CD8-positive, alpha-beta memory T cell (primary cell): ENCODE results near the gene SYNPR. TPM values are rescaled to one million over a fixed set of nuclear protein-coding genes. Genes with fewer than 3 reads are reported as not detected.

Source experiments
- CTCF ChIA-PET: fragments of 350-600 bp; sonication (Branson Sonifier 250); formaldehyde crosslinking; loops from one replicate; lab custom pipeline; 2021; ENCODE audit warnings: antibody characterized with exemption; lab: Charles Lee
- POLR2A ChIA-PET: fragments of 350-600 bp; sonication (Branson Sonifier 250); formaldehyde crosslinking; loops from one replicate; lab custom pipeline; 2021; ENCODE audit warnings: antibody characterized with exemption; lab: Charles Lee
- DNase-seq, 5 donors: peaks; one replicate each; pipeline versions ENCODE4 v3.0.0 to v3.0.0-alpha.2; 2020 to 2022; ENCODE audit warnings: mixed read lengths in 1 of 5
- H3K27ac ChIP-seq: one replicate; pipeline ENCODE4 v1.7.0; 2013; ENCODE audit warnings: low read depth, mild to moderate bottlenecking, low read length, moderate library complexity
- H3K27me3 ChIP-seq: 2 replicates; pipeline ENCODE4 v1.7.0; 2013; ENCODE audit warnings: low read length, mild to moderate bottlenecking; ENCODE audit not compliant: insufficient read depth, poor library complexity, severe bottlenecking
- H3K36me3 ChIP-seq: 2 replicates; pipeline ENCODE4 v1.7.0; 2013; ENCODE audit warnings: mild to moderate bottlenecking, low read length, moderate library complexity; ENCODE audit not compliant: insufficient read depth
- H3K4me1 ChIP-seq: 2 replicates; pipeline ENCODE4 v1.7.0; 2013; ENCODE audit warnings: mild to moderate bottlenecking, low read length, moderate library complexity; ENCODE audit not compliant: insufficient read depth
- H3K4me3 ChIP-seq: 2 replicates; pipeline ENCODE4 v1.7.0; 2013; ENCODE audit warnings: mild to moderate bottlenecking, low read length
- H3K9me3 ChIP-seq: 2 replicates; pipeline ENCODE4 v1.7.0; 2013; ENCODE audit warnings: mild to moderate bottlenecking, low read length
- H3K27ac Mint-ChIP-seq, 8 donors: one replicate each; pipeline ENCODE4 v1.8.0; 2020 to 2021; ENCODE audit warnings: mixed read lengths in 8 of 8, mild to moderate bottlenecking in 6 of 8, inconsistent platforms in 3 of 8, moderate library complexity in 3 of 8
- H3K27me3 Mint-ChIP-seq, 2 donors: one replicate each; pipeline ENCODE4 v1.8.0; 2020 to 2021; ENCODE audit warnings: mixed read lengths in 2 of 2, mild to moderate bottlenecking in 1 of 2, moderate library complexity in 1 of 2
- H3K36me3 Mint-ChIP-seq, 3 donors: one replicate each; pipeline ENCODE4 v1.8.0; 2020 to 2021; ENCODE audit warnings: mixed read lengths in 3 of 3, inconsistent platforms in 1 of 3, mild to moderate bottlenecking in 1 of 3
- H3K4me1 Mint-ChIP-seq, 3 donors: one replicate each; pipeline ENCODE4 v1.8.0; 2020 to 2021; ENCODE audit warnings: mixed read lengths in 3 of 3, inconsistent platforms in 1 of 3, mild to moderate bottlenecking in 1 of 3
- H3K4me3 Mint-ChIP-seq, 7 donors: one replicate each; pipeline ENCODE4 v1.8.0; 2020 to 2021; ENCODE audit warnings: mixed read lengths in 7 of 7, mild to moderate bottlenecking in 6 of 7, moderate library complexity in 4 of 7, inconsistent platforms in 2 of 7
- H3K9me3 Mint-ChIP-seq, 5 donors: one replicate each; pipeline ENCODE4 v1.8.0; 2020 to 2022; ENCODE audit warnings: mixed read lengths in 5 of 5, mild to moderate bottlenecking in 3 of 5, moderate library complexity in 2 of 5, inconsistent platforms in 1 of 5
- polyA plus RNA-seq: library from polyadenylated mRNA; unstranded; fragments of 300-500 nt; fragmentation: Illumina TruSeq; gene quantifications from one replicate; pipeline ENCODE4 v1.2.3, GENCODE V29; 2021
- total RNA-seq, 2 experiments: library from RNA; stranded (reverse); gene quantifications; one replicate each; pipeline ENCODE4 v1.2.3, GENCODE V29; 2021

SYNPR gene
- total and polyA plus RNA-seq, 3 experiments from 2014 or later, result not detected

- Mint-ChIP-seq H3K36me3 (no peaks in the 10 kb centered on the region), H3K4me1 (no peaks in the 10 kb centered on the region), H3K4me3 (no peak overlapping the region), H3K9me3 (no peaks in the 10 kb centered on the region), H3K27me3 (no peaks in the 10 kb centered on the region), H3K27ac (no peak overlapping the region)
- ChIA-PET POLR2A (no interaction called here), CTCF (no interaction called here)
- Histone ChIP-seq H3K4me1 (no peaks in the 10 kb centered on the region), H3K27me3 (no peaks in the 10 kb centered on the region), H3K4me3 (no peak overlapping the region), H3K27ac (no peak overlapping the region), H3K36me3 (no peaks in the 10 kb centered on the region), H3K9me3 (no peaks in the 10 kb centered on the region)
- DNase-seq, result no peak
Observed at GRCh38 chr3:63513791-63514190, 235.7 kb downstream of the SYNPR start.

- Histone ChIP-seq H3K9me3 (no peaks in the 10 kb centered on the region), H3K27ac (no peak overlapping the region), H3K36me3 (no peaks in the 10 kb centered on the region), H3K4me3 (no peak overlapping the region), H3K27me3 (no peaks in the 10 kb centered on the region), H3K4me1 (no peaks in the 10 kb centered on the region)
- no peaks in the 10 kb centered on the region for H3K9me3 Mint-ChIP-seq
- no peaks in the 10 kb centered on the region for H3K4me1 Mint-ChIP-seq
- H3K36me3 Mint-ChIP-seq, result no peaks in the 10 kb centered on the region
- CTCF ChIA-PET, result no interaction called here
- H3K27ac Mint-ChIP-seq, result no peak overlapping the region
- no peak overlapping the region for H3K4me3 Mint-ChIP-seq
- H3K27me3 Mint-ChIP-seq, result no peaks in the 10 kb centered on the region
- DNase-seq, result no peak
- POLR2A ChIA-PET, result no interaction called here
Observed at GRCh38 chr3:63514678-63515077, 236.6 kb downstream of the SYNPR start.

- peaks cover 0 to 6% of the 10 kb centered on the region in 2 donors for H3K27me3 Mint-ChIP-seq
- ChIA-PET CTCF (no interaction called here), POLR2A (no interaction called here)
- H3K9me3 ChIP-seq, result no peaks in the 10 kb centered on the region
- H3K27ac ChIP-seq, result no peak overlapping the region
- H3K4me3 Mint-ChIP-seq, result no peak overlapping the region
- H3K4me3 ChIP-seq, result no peak overlapping the region
- H3K36me3 Mint-ChIP-seq, result no peaks in the 10 kb centered on the region
- no peaks in the 10 kb centered on the region for H3K4me1 ChIP-seq
- no peaks in the 10 kb centered on the region for H3K9me3 Mint-ChIP-seq
- H3K36me3 ChIP-seq, result no peaks in the 10 kb centered on the region
- H3K27me3 ChIP-seq, result no peaks in the 10 kb centered on the region
- no peak overlapping the region for H3K27ac Mint-ChIP-seq
- DNase-seq, result no peak
- H3K4me1 Mint-ChIP-seq, result no peaks in the 10 kb centered on the region
Observed at GRCh38 chr3:63519426-63519825, 241.3 kb downstream of the SYNPR start.

- Mint-ChIP-seq H3K27ac (no peak overlapping the region), H3K27me3 (peaks cover 0 to 6% of the 10 kb centered on the region in 2 donors), H3K4me3 (no peak overlapping the region), H3K4me1 (no peaks in the 10 kb centered on the region), H3K36me3 (no peaks in the 10 kb centered on the region), H3K9me3 (no peaks in the 10 kb centered on the region)
- Histone ChIP-seq H3K9me3 (no peaks in the 10 kb centered on the region), H3K27me3 (no peaks in the 10 kb centered on the region), H3K4me3 (no peak overlapping the region), H3K4me1 (no peaks in the 10 kb centered on the region), H3K27ac (no peak overlapping the region), H3K36me3 (no peaks in the 10 kb centered on the region)
- CTCF ChIA-PET, result no interaction called here
- DNase-seq, result no peak
- POLR2A ChIA-PET, result no interaction called here
Observed at GRCh38 chr3:63521657-63522056, 243.5 kb downstream of the SYNPR start.

GRCh38 chr3:63523100-63523499 is 245.0 kb downstream of the SYNPR start:
- Histone ChIP-seq H3K27me3 (no peaks in the 10 kb centered on the region), H3K36me3 (no peaks in the 10 kb centered on the region), H3K4me3 (no peak overlapping the region), H3K4me1 (no peaks in the 10 kb centered on the region), H3K9me3 (no peaks in the 10 kb centered on the region), H3K27ac (no peak overlapping the region)
- Mint-ChIP-seq H3K4me3 (no peak overlapping the region), H3K4me1 (no peaks in the 10 kb centered on the region), H3K36me3 (no peaks in the 10 kb centered on the region), H3K27ac (no peak overlapping the region), H3K27me3 (peaks cover 0 to 6% of the 10 kb centered on the region in 2 donors), H3K9me3 (no peaks in the 10 kb centered on the region)
- POLR2A ChIA-PET, result no interaction called here
- CTCF ChIA-PET, result no interaction called here
- DNase-seq, result no peak

GRCh38 chr3:63528325-63529000 is 250.4 kb downstream of the SYNPR start:
- CTCF ChIA-PET, result no interaction called here
- H3K4me1 ChIP-seq, result no peaks in the 10 kb centered on the region
- no peak for DNase-seq

GRCh38 chr3:63532521-63532920 is 254.4 kb downstream of the SYNPR start:
- Histone ChIP-seq H3K4me3 (no peak overlapping the region), H3K27ac (no peak overlapping the region), H3K4me1 (no peaks in the 10 kb centered on the region), H3K9me3 (no peaks in the 10 kb centered on the region), H3K36me3 (no peaks in the 10 kb centered on the region), H3K27me3 (no peaks in the 10 kb centered on the region)
- ChIA-PET POLR2A (no interaction called here), CTCF (no interaction called here)
- Mint-ChIP-seq H3K27ac (no peak overlapping the region), H3K4me3 (no peak overlapping the region), H3K36me3 (no peaks in the 10 kb centered on the region), H3K27me3 (no peaks in the 10 kb centered on the region), H3K4me1 (no peaks in the 10 kb centered on the region), H3K9me3 (peaks cover 0 to 2% (median 0%) of the 10 kb centered on the region in 5 donors)
- DNase-seq, result no peak

More at GRCh38 chr3:63528325-63529000, 250.4 kb downstream of the SYNPR start:
- no peak overlapping the region for H3K27ac Mint-ChIP-seq
- H3K27me3 ChIP-seq, result no peaks in the 10 kb centered on the region
- no peak overlapping the region for H3K27ac ChIP-seq
- H3K36me3 Mint-ChIP-seq, result no peaks in the 10 kb centered on the region
- no peak overlapping the region for H3K4me3 Mint-ChIP-seq
- H3K36me3 ChIP-seq, result no peaks in the 10 kb centered on the region
- no peak overlapping the region for H3K4me3 ChIP-seq
- no peaks in the 10 kb centered on the region for H3K4me1 Mint-ChIP-seq
- H3K9me3 ChIP-seq, result no peaks in the 10 kb centered on the region
- peaks cover 0 to 2% (median 0%) of the 10 kb centered on the region in 5 donors for H3K9me3 Mint-ChIP-seq
- POLR2A ChIA-PET, result no interaction called here
- H3K27me3 Mint-ChIP-seq, result no peaks in the 10 kb centered on the region

GRCh38 chr3:63538919-63539318 is 260.8 kb downstream of the SYNPR start:
- H3K9me3 Mint-ChIP-seq, result peaks cover 0 to 2% (median 0%) of the 10 kb centered on the region in 5 donors
- ChIA-PET CTCF (no interaction called here), POLR2A (no interaction called here)
- H3K36me3 Mint-ChIP-seq, result no peaks in the 10 kb centered on the region
- Histone ChIP-seq H3K4me1 (no peaks in the 10 kb centered on the region), H3K4me3 (no peak overlapping the region), H3K36me3 (no peaks in the 10 kb centered on the region), H3K9me3 (no peaks in the 10 kb centered on the region), H3K27me3 (no peaks in the 10 kb centered on the region), H3K27ac (no peak overlapping the region)
- no peaks in the 10 kb centered on the region for H3K27me3 Mint-ChIP-seq
- no peak overlapping the region for H3K27ac Mint-ChIP-seq
- H3K4me3 Mint-ChIP-seq, result no peak overlapping the region
- no peaks in the 10 kb centered on the region for H3K4me1 Mint-ChIP-seq
- no peak for DNase-seq
